ENCODE data around the gene PSMD12. TPM values are rescaled to one million over a fixed set of nuclear protein-coding genes. Genes with fewer than 3 reads are reported as not detected.

PSMD12 gene
- total and polyA plus RNA-seq, 2 donors (not counting 3 experiments of a cell fraction or from before 2014, with no cell fraction given): 14.1 to 73.0 TPM

DNA sequence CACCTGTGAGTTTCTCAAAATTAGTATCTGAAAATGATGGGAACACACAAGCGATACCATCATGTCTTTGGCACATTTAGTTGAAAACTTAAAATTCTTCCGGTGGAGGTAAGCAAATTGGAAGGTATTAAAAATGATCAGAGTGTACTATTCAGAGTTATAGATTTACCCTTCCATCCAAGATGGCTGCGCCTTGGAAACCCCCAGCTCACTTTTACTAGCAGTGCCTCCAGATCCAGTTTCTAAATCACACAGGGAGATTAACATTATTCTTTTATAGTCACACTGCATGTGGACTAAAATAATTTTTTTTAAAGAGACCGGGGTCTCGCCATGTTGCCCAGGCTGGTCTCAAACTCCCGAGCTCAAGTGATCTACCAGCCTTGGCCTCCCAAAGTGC lies 25.7 kb upstream of the PSMD12 start:
- TF ChIP-seq MYC (IDR thresholded peaks at IDR 0.05; ENCODE audit: low read depth, low read length): no peak
- TF ChIP-seq FOS (IDR thresholded peaks at IDR 0.05; ENCODE audit: borderline replicate concordance, insufficient read depth, low read length): no peak
- TF ChIP-seq POLR2A (IDR thresholded peaks at IDR 0.05; ENCODE audit: low read depth, low read length): no peak
- TF ChIP-seq JUN (IDR thresholded peaks at IDR 0.05; ENCODE audit: borderline replicate concordance, insufficient read depth, insufficient read length, low read depth): no peak
- TF ChIP-seq, protein P1, sequence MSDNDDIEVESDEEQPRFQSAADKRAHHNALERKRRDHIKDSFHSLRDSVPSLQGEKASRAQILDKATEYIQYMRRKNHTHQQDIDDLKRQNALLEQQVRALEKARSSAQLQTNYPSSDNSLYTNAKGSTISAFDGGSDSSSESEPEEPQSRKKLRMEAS (IDR thresholded peaks at IDR 0.05; ENCODE audit: insufficient read depth, insufficient read length): no peak
- TF ChIP-seq GATA2 (IDR thresholded peaks at IDR 0.05; ENCODE audit: insufficient read depth, insufficient read length, low read depth, low read length): no peak
- TF ChIP-seq, protein P2, sequence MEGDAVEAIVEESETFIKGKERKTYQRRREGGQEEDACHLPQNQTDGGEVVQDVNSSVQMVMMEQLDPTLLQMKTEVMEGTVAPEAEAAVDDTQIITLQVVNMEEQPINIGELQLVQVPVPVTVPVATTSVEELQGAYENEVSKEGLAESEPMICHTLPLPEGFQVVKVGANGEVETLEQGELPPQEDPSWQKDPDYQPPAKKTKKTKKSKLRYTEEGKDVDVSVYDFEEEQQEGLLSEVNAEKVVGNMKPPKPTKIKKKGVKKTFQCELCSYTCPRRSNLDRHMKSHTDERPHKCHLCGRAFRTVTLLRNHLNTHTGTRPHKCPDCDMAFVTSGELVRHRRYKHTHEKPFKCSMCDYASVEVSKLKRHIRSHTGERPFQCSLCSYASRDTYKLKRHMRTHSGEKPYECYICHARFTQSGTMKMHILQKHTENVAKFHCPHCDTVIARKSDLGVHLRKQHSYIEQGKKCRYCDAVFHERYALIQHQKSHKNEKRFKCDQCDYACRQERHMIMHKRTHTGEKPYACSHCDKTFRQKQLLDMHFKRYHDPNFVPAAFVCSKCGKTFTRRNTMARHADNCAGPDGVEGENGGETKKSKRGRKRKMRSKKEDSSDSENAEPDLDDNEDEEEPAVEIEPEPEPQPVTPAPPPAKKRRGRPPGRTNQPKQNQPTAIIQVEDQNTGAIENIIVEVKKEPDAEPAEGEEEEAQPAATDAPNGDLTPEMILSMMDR (IDR thresholded peaks at IDR 0.05; ENCODE audit: extremely low read depth in 1 of 2, insufficient read depth in 1 of 2, low read depth in 1 of 2, low read length in 2 of 2): no peak
- TF ChIP-seq POLR2AphosphoS5 (IDR thresholded peaks at IDR 0.05; ENCODE audit: insufficient read depth, low read depth, low read length): no peak
- TF ChIP-seq EZH2 (IDR thresholded peaks at IDR 0.05; ENCODE audit: borderline replicate concordance, low read depth, low read length, severe bottlenecking): no peak
- H3K4me3 ChIP-seq (replicated peaks in 1 of 3; ENCODE audit: insufficient read depth in 1 of 3, low read depth in 1 of 3, low read length in 3 of 3): no peak overlapping the region
- CTCF ChIA-PET: no interaction called here
- H3K9me3 ChIP-seq (replicated peaks; ENCODE audit: control insufficient read depth, insufficient read depth, low read length): no peaks in the 10 kb centered on the region
- H3K79me2 ChIP-seq (ENCODE audit: control insufficient read depth, insufficient read depth, low read length): no peaks in the 10 kb centered on the region
- no peaks in the 10 kb centered on the region for H3K27me3 ChIP-seq (ENCODE audit: control insufficient read depth in 2 of 2, insufficient read depth in 2 of 2, low read length in 2 of 2)
- H4K20me1 ChIP-seq (replicated peaks; ENCODE audit: control insufficient read depth, extremely low read depth, insufficient read depth, low read length): no peaks in the 10 kb centered on the region
- dilution Hi-C loops (cut with MboI; ENCODE audit: extremely low pct_ligation_motif_present, low sequenced_read_pairs) (no loop called here), intact Hi-C loops (cut with micrococcal nuclease) (no loop called here)
- peaks cover 12% of the 10 kb centered on the region for H3K4me1 ChIP-seq (ENCODE audit: control insufficient read depth, extremely low read depth, insufficient read depth, low read length)
- H3K9ac ChIP-seq (replicated peaks; ENCODE audit: extremely low read depth, insufficient read depth, low read length): no peak overlapping the region
- POLR2A ChIA-PET: no interaction called here
- H2AFZ ChIP-seq (ENCODE audit: low read depth, low read length): no peak overlapping the region
- H3K36me3 ChIP-seq (ENCODE audit: control insufficient read depth in 2 of 2, extremely low read depth in 1 of 2, insufficient read depth in 2 of 2, low read length in 2 of 2): no peaks in the 10 kb centered on the region
- H3K9me1 ChIP-seq (replicated peaks; ENCODE audit: control insufficient read depth, extremely low read depth, insufficient read depth, low read length): no peaks in the 10 kb centered on the region
- FAIRE-seq: no peak
- H3K27ac ChIP-seq (ENCODE audit: insufficient read depth, low read depth, low read length): no peak overlapping the region
- H3K4me2 ChIP-seq (ENCODE audit: insufficient read depth, low read length): no peak overlapping the region
- DNase-seq (ENCODE audit: low read depth, low spot score): no peak
- no TSS peak for BruUV-seq (replicated peaks)
